ENCODE results near the gene TM9SF2. TPM values are rescaled to one million over a fixed set of nuclear protein-coding genes. Genes with fewer than 3 reads are reported as not detected.
"Not testable (repeated sequence)": the region's sequence is repeated elsewhere in the genome, so short reads cannot be mapped to it uniquely, and the experiment has no call there.

TM9SF2 gene
- total RNA-seq, 4 donors from 2014 or later = 27.9 to 171 (median 116) TPM

GRCh38 chr13:99565478-99566124 lies 64.3 kb downstream of the TM9SF2 start:
- Histone ChIP-seq H3K27me3 (no peaks in the 10 kb centered on the region), H3K36me3 (peaks cover 0 to 35% (median 10%) of the 10 kb centered on the region in 4 donors), H3K9me3 (peaks cover 0 to 7% of the 10 kb centered on the region in 2 donors), H3K4me1 (no peaks in the 10 kb centered on the region), H3K4me3 (no peak overlapping the region), H3K27ac (no peak overlapping the region)
- no peak for DNase-seq
- TF ChIP-seq POLR2A (IDR thresholded peaks at IDR 0.05) = no peak
- TF ChIP-seq, protein P1, sequence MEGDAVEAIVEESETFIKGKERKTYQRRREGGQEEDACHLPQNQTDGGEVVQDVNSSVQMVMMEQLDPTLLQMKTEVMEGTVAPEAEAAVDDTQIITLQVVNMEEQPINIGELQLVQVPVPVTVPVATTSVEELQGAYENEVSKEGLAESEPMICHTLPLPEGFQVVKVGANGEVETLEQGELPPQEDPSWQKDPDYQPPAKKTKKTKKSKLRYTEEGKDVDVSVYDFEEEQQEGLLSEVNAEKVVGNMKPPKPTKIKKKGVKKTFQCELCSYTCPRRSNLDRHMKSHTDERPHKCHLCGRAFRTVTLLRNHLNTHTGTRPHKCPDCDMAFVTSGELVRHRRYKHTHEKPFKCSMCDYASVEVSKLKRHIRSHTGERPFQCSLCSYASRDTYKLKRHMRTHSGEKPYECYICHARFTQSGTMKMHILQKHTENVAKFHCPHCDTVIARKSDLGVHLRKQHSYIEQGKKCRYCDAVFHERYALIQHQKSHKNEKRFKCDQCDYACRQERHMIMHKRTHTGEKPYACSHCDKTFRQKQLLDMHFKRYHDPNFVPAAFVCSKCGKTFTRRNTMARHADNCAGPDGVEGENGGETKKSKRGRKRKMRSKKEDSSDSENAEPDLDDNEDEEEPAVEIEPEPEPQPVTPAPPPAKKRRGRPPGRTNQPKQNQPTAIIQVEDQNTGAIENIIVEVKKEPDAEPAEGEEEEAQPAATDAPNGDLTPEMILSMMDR (IDR thresholded peaks at IDR 0.05) = no peak
- TF ChIP-seq POLR2AphosphoS5 (IDR thresholded peaks at IDR 0.05) = no peak
- TF ChIP-seq EP300 (IDR thresholded peaks at IDR 0.05; ENCODE audit: low read depth) = no peak
- intact Hi-C loops (cut with DNase I; ENCODE audit: low total_unique reads) = no loop called here
- 72 to 93% methylated on average over 19 to 30 of the region's 30 CpGs for WGBS, 2 donors (ENCODE audit: low coverage in 1 of 2)
- in situ Hi-C loops (cut with MboI; ENCODE audit: low pct_ligation_motif_present in 1 of 4, low pct_unique_long_range_greater_than_20kb in 1 of 4, low sequenced_read_pairs in 3 of 4) = no loop called here

GRCh38 chr13:99566125-99567083 lies 65.1 kb downstream of the TM9SF2 start:
- peaks cover 0 to 27% (median 6%) of the 10 kb centered on the region in 4 donors for H3K36me3 ChIP-seq
- no peaks in the 10 kb centered on the region for H3K4me1 ChIP-seq
- intact Hi-C loops (cut with DNase I; ENCODE audit: low total_unique reads) (no loop called here), in situ Hi-C loops (cut with MboI; ENCODE audit: low pct_ligation_motif_present in 1 of 4, low pct_unique_long_range_greater_than_20kb in 1 of 4, low sequenced_read_pairs in 3 of 4) (no loop called here)
- peaks cover 0 to 7% of the 10 kb centered on the region in 2 donors for H3K9me3 ChIP-seq
- no peaks in the 10 kb centered on the region for H3K27me3 ChIP-seq
- TF ChIP-seq POLR2A (IDR thresholded peaks at IDR 0.05) (no peak), POLR2AphosphoS5 (IDR thresholded peaks at IDR 0.05) (no peak), EP300 (IDR thresholded peaks at IDR 0.05; ENCODE audit: low read depth) (no peak)
- TF ChIP-seq, protein P1 (IDR thresholded peaks at IDR 0.05) = no peak
- no peak overlapping the region for H3K27ac ChIP-seq
- DNase-seq = no peak
- WGBS, 2 donors (ENCODE audit: low coverage in 1 of 2) = 43 to 92% methylated on average over 16 to 37 of the region's 37 CpGs
- no peak overlapping the region for H3K4me3 ChIP-seq

GRCh38 chr13:99568901-99569300 lies 67.6 kb downstream of the TM9SF2 start:
- intact Hi-C loops (cut with DNase I; ENCODE audit: low total_unique reads); H3K4me3 ChIP-seq; H3K27me3 ChIP-seq; DNase-seq; H3K4me1 ChIP-seq; in situ Hi-C loops (cut with MboI; ENCODE audit: low pct_ligation_motif_present in 1 of 4, low pct_unique_long_range_greater_than_20kb in 1 of 4, low sequenced_read_pairs in 3 of 4); H3K9me3 ChIP-seq; H3K27ac ChIP-seq: not testable (repeated sequence)
- H3K36me3 ChIP-seq = peaks cover 0 to 11% (median 4%) of the 10 kb centered on the region in 4 donors
- WGBS, 2 donors (ENCODE audit: low coverage in 1 of 2) = 82% methylated on average over 4 of the region's 6 CpGs; no CpG with 5 or more reads in 1 of the 2 donors

DNA sequence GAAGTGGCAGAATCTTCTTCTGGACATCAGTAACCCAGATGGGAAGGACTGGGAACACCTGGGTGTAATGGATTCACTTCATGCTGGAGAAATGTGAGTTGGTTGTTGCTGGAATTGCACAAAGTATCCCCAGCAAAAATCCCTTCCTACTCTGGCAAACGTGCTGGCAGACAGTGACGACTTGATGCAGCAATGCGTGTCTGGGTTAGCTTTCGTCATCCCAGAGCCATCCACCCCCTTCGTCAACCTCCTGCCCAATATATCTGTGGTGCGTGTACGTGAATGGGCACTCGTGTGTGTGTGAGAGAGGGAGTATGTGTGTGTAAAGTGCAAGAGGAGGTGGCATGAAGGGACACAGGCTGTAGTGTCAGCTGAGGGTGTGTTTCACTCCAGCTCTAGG lies 70.9 kb downstream of the TM9SF2 start:
- no peaks in the 10 kb centered on the region for H3K36me3 ChIP-seq
- H3K4me1 ChIP-seq = no peaks in the 10 kb centered on the region
- 90 to 92% methylated on average over 4 to 8 of the region's 8 CpGs for WGBS, 2 donors (ENCODE audit: low coverage in 1 of 2)
- H3K27ac ChIP-seq = no peak overlapping the region
- no peak for DNase-seq
- peaks cover 3% of the 10 kb centered on the region for H3K27me3 ChIP-seq
- in situ Hi-C loops (cut with MboI; ENCODE audit: low pct_ligation_motif_present in 1 of 4, low pct_unique_long_range_greater_than_20kb in 1 of 4, low sequenced_read_pairs in 3 of 4) = no loop called here
- H3K4me3 ChIP-seq = no peak overlapping the region
- H3K9me3 ChIP-seq = peaks cover 0 to 7% of the 10 kb centered on the region in 2 donors
- TF ChIP-seq, protein P1 (IDR thresholded peaks at IDR 0.05) = no peak
- intact Hi-C loops (cut with DNase I; ENCODE audit: low total_unique reads) = no loop called here

Data from transverse colon (tissue), 4 donors.